ENCODE data around the gene DPP3. TPM values are rescaled to one million over a fixed set of nuclear protein-coding genes. Genes with fewer than 3 reads are reported as not detected.

Gene DPP3
- total RNA-seq, 1 donor from 2014 or later = 13.6 TPM

GRCh38 chr11:66443602-66444001, 36.6 kb upstream of the DPP3 start:
- H3K9me3 ChIP-seq (replicated peaks) = peaks cover 20% of the 10 kb centered on the region
- no peak overlapping the region for H3K4me3 ChIP-seq
- no peaks in the 10 kb centered on the region for H3K27me3 ChIP-seq (ENCODE audit: low read depth)
- no peak overlapping the region for H3K27ac ChIP-seq (replicated peaks)
- peaks cover under 1% of the 10 kb centered on the region for H3K4me1 ChIP-seq
- no peaks in the 10 kb centered on the region for H3K36me3 ChIP-seq
- no peak for TF ChIP-seq CTCF (IDR thresholded peaks at IDR 0.05; ENCODE audit: borderline replicate concordance)
- DNase-seq = no peak
- intact Hi-C loops (cut with micrococcal nuclease) = no loop called here

GRCh38 chr11:66447012-66447411, 33.2 kb upstream of the DPP3 start:
- Histone ChIP-seq H3K9me3 (replicated peaks) (peaks cover 21% of the 10 kb centered on the region), H3K27ac (replicated peaks) (no peak overlapping the region), H3K4me3 (no peak overlapping the region), H3K4me1 (no peaks in the 10 kb centered on the region), H3K27me3 (ENCODE audit: low read depth) (no peaks in the 10 kb centered on the region), H3K36me3 (no peaks in the 10 kb centered on the region)
- TF ChIP-seq CTCF (IDR thresholded peaks at IDR 0.05; ENCODE audit: borderline replicate concordance) = no peak
- DNase-seq = no peak
- intact Hi-C loops (cut with micrococcal nuclease) = no loop called here

- DNase-seq = no peak
- Histone ChIP-seq H3K4me3 (no peak overlapping the region), H3K27me3 (ENCODE audit: low read depth) (peaks cover under 1% of the 10 kb centered on the region), H3K27ac (replicated peaks) (no peak overlapping the region), H3K9me3 (replicated peaks) (peaks cover 12% of the 10 kb centered on the region), H3K4me1 (no peaks in the 10 kb centered on the region), H3K36me3 (no peaks in the 10 kb centered on the region)
- intact Hi-C loops (cut with micrococcal nuclease) = no loop called here
- no peak for TF ChIP-seq CTCF (IDR thresholded peaks at IDR 0.05; ENCODE audit: borderline replicate concordance)
These were observed 31.7 kb upstream of the DPP3 start for GRCh38 chr11:66448523-66448922.

GRCh38 chr11:66450560-66450959, 29.7 kb upstream of the DPP3 start:
- H3K4me3 ChIP-seq = no peak overlapping the region
- no peak for DNase-seq
- peaks cover 5% of the 10 kb centered on the region for H3K27me3 ChIP-seq (ENCODE audit: low read depth)
- H3K36me3 ChIP-seq = no peaks in the 10 kb centered on the region
- H3K9me3 ChIP-seq (replicated peaks) = peaks cover 4% of the 10 kb centered on the region
- no peaks in the 10 kb centered on the region for H3K4me1 ChIP-seq
- intact Hi-C loops (cut with micrococcal nuclease) = no loop called here
- TF ChIP-seq CTCF (IDR thresholded peaks at IDR 0.05; ENCODE audit: borderline replicate concordance) = no peak
- H3K27ac ChIP-seq (replicated peaks) = no peak overlapping the region

GRCh38 chr11:66451663-66452062, 28.6 kb upstream of the DPP3 start:
- peaks cover 5% of the 10 kb centered on the region for H3K27me3 ChIP-seq (ENCODE audit: low read depth)
- H3K27ac ChIP-seq (replicated peaks) = no peak overlapping the region
- H3K36me3 ChIP-seq = no peaks in the 10 kb centered on the region
- H3K4me3 ChIP-seq = no peak overlapping the region
- no peak for DNase-seq
- peaks cover 4% of the 10 kb centered on the region for H3K9me3 ChIP-seq (replicated peaks)
- intact Hi-C loops (cut with micrococcal nuclease) = no loop called here
- no peaks in the 10 kb centered on the region for H3K4me1 ChIP-seq
- no peak for TF ChIP-seq CTCF (IDR thresholded peaks at IDR 0.05; ENCODE audit: borderline replicate concordance)

- intact Hi-C loops (cut with micrococcal nuclease) = no loop called here
- Histone ChIP-seq H3K27ac (replicated peaks) (no peak overlapping the region), H3K4me3 (no peak overlapping the region), H3K36me3 (no peaks in the 10 kb centered on the region), H3K27me3 (ENCODE audit: low read depth) (peaks cover 5% of the 10 kb centered on the region), H3K9me3 (replicated peaks) (peaks cover 4% of the 10 kb centered on the region), H3K4me1 (no peaks in the 10 kb centered on the region)
- no peak for DNase-seq
- TF ChIP-seq CTCF (IDR thresholded peaks at IDR 0.05; ENCODE audit: borderline replicate concordance) = no peak
These were observed 26.0 kb upstream of the DPP3 start for GRCh38 chr11:66454247-66454646.

All from left ventricle myocardium inferior (tissue), 1 donor.